Measurements from ENCODE around the gene ZNF883. TPM values are rescaled to one million over a fixed set of nuclear protein-coding genes. Genes with fewer than 3 reads are reported as not detected.

Gene ZNF883
- total RNA-seq, 3 donors from 2014 or later: 1.4 to 4.6 (median 2.6) TPM

- no peaks in the 10 kb centered on the region for H3K27me3 ChIP-seq
- no peaks in the 10 kb centered on the region for H3K4me1 ChIP-seq
- no peak overlapping the region for H3K4me3 ChIP-seq
- intact Hi-C loops (cut with DNase I; ENCODE audit: low total_unique reads): no loop called here
- peaks cover 0 to under 1% of the 10 kb centered on the region in 2 donors for H3K9me3 ChIP-seq
- no peak overlapping the region for H3K27ac ChIP-seq
- H3K36me3 ChIP-seq: no peaks in the 10 kb centered on the region
- DNase-seq (ENCODE audit: low spot score in 2 of 2): no peak
- no peak for TF ChIP-seq POLR2A (IDR thresholded peaks at IDR 0.05)
- no peak for TF ChIP-seq CTCF (IDR thresholded peaks at IDR 0.05)
Observed at GRCh38 chr9:112939418-112939817, 72.6 kb downstream of the ZNF883 start.

- no peak for TF ChIP-seq CTCF (IDR thresholded peaks at IDR 0.05)
- no peak for TF ChIP-seq POLR2AphosphoS5 (IDR thresholded peaks at IDR 0.05)
- TF ChIP-seq POLR2A (IDR thresholded peaks at IDR 0.05): no peak
- Histone ChIP-seq H3K9me3 (no peaks in the 10 kb centered on the region), H3K4me3 (no peak overlapping the region), H3K4me1 (no peaks in the 10 kb centered on the region), H3K36me3 (no peaks in the 10 kb centered on the region), H3K27me3 (no peaks in the 10 kb centered on the region), H3K27ac (no peak overlapping the region)
- no peak for DNase-seq (ENCODE audit: low spot score in 2 of 2)
- intact Hi-C loops (cut with DNase I; ENCODE audit: low total_unique reads): no loop called here
Observed at GRCh38 chr9:112933696-112934095, 78.3 kb downstream of the ZNF883 start.

GRCh38 chr9:112925058-112925641 is 86.8 kb downstream of the ZNF883 start:
- no peak overlapping the region for H3K4me3 ChIP-seq
- intact Hi-C loops (cut with DNase I; ENCODE audit: low total_unique reads): no loop called here
- TF ChIP-seq POLR2AphosphoS5 (IDR thresholded peaks at IDR 0.05) (no peak), CTCF (IDR thresholded peaks at IDR 0.05) (peak in 2 of 3 donors; percentile 26 to 30)
- H3K4me1 ChIP-seq: no peaks in the 10 kb centered on the region
- no peak for DNase-seq (ENCODE audit: low spot score in 2 of 2)
- no peak overlapping the region for H3K27ac ChIP-seq
- H3K9me3 ChIP-seq: no peaks in the 10 kb centered on the region
- no peaks in the 10 kb centered on the region for H3K36me3 ChIP-seq
- H3K27me3 ChIP-seq: no peaks in the 10 kb centered on the region

GRCh38 chr9:112921549-112921948 is 90.4 kb downstream of the ZNF883 start:
- Histone ChIP-seq H3K4me1 (no peaks in the 10 kb centered on the region), H3K9me3 (no peaks in the 10 kb centered on the region), H3K27ac (no peak overlapping the region), H3K36me3 (no peaks in the 10 kb centered on the region), H3K27me3 (no peaks in the 10 kb centered on the region), H3K4me3 (no peak overlapping the region)
- intact Hi-C loops (cut with DNase I; ENCODE audit: low total_unique reads): no loop called here
- DNase-seq (ENCODE audit: low spot score in 2 of 2): no peak
- TF ChIP-seq CTCF (IDR thresholded peaks at IDR 0.05) (peak in 1 of 3 donors; percentile 37), POLR2AphosphoS5 (IDR thresholded peaks at IDR 0.05) (no peak)

- DNase-seq (ENCODE audit: low spot score in 2 of 2): no peak
- no peak for TF ChIP-seq CTCF (IDR thresholded peaks at IDR 0.05)
- no peak for TF ChIP-seq POLR2AphosphoS5 (IDR thresholded peaks at IDR 0.05)
- TF ChIP-seq POLR2A (IDR thresholded peaks at IDR 0.05): no peak
- Histone ChIP-seq H3K27ac (no peak overlapping the region), H3K9me3 (no peaks in the 10 kb centered on the region), H3K4me1 (no peaks in the 10 kb centered on the region), H3K27me3 (no peaks in the 10 kb centered on the region), H3K4me3 (no peak overlapping the region), H3K36me3 (no peaks in the 10 kb centered on the region)
- intact Hi-C loops (cut with DNase I; ENCODE audit: low total_unique reads): no loop called here
Observed at GRCh38 chr9:112917987-112918362, 94.0 kb downstream of the ZNF883 start.

All from breast epithelium (tissue), 4 donors.